CD14-positive monocyte (primary cell): ENCODE results near the gene PCID2. TPM values are rescaled to one million over a fixed set of nuclear protein-coding genes. Genes with fewer than 3 reads are reported as not detected.

Experiments
- DNase-seq, 3 donors: peaks; one replicate each; pipeline ENCODE4 v3.0.0-alpha.2; 2011 to 2022
- H2AFZ ChIP-seq: 2 replicates; pipeline ENCODE4 v1.6.0; 2012; ENCODE audit warnings: mild to moderate bottlenecking, low read depth, low read length, inconsistent platforms; ENCODE audit not compliant: insufficient read depth, poor library complexity, severe bottlenecking
- H3K27ac ChIP-seq, 2 donors: 1 replicate in 1 of 2; 2 replicates in 1 of 2; pipeline ENCODE4 v1.5.1; 2012 to 2013; ENCODE audit warnings: low read length in 2 of 2, control low read depth in 1 of 2, inconsistent platforms in 1 of 2, low read depth in 1 of 2, mild to moderate bottlenecking in 1 of 2
- H3K27me3 ChIP-seq, 2 donors: one replicate each; pipeline versions ENCODE4 v1.6.0 to v1.6.1; 2011 to 2013; ENCODE audit warnings: low read length in 2 of 2; ENCODE audit not compliant: control insufficient read depth in 2 of 2, insufficient read depth in 2 of 2
- H3K36me3 ChIP-seq, 2 donors: replicated peaks in 1 of 2; 1 replicate in 1 of 2; 2 replicates in 1 of 2; pipeline versions ENCODE4 v1.5.1 to v1.6.1; 2012 to 2013; ENCODE audit warnings: low read length in 2 of 2, control low read depth in 1 of 2, inconsistent platforms in 1 of 2, mild to moderate bottlenecking in 1 of 2; ENCODE audit not compliant: insufficient read depth in 2 of 2, control insufficient read depth in 1 of 2
- H3K4me1 ChIP-seq, 2 donors: 1 replicate in 1 of 2; 2 replicates in 1 of 2; pipeline versions ENCODE4 v1.5.1 to v1.6.1; 2012 to 2013; ENCODE audit warnings: low read length in 2 of 2, control low read depth in 1 of 2, inconsistent platforms in 1 of 2, mild to moderate bottlenecking in 1 of 2, moderate library complexity in 1 of 2; ENCODE audit not compliant: insufficient read depth in 2 of 2, control insufficient read depth in 1 of 2
- H3K4me2 ChIP-seq: replicated peaks from 2 replicates; pipeline ENCODE3; 2012; ENCODE audit warnings: low read length, moderate library complexity, mild to moderate bottlenecking; ENCODE audit not compliant: poor library complexity, severe bottlenecking; ENCODE audit errors: extremely low read depth
- H3K4me3 ChIP-seq, 3 experiments: fragments of 200-600 bp in 1 of 3; sonication (generic) in 1 of 3; replicated peaks in 1 of 3; 1 replicate in 2 of 3; 2 replicates in 1 of 3; pipeline ENCODE4 v1.5.1; 2011 to 2013; ENCODE audit warnings: low read length in 3 of 3, mild to moderate bottlenecking in 3 of 3, control low read depth in 2 of 3, low read depth in 2 of 3, inconsistent platforms in 1 of 3, moderate library complexity in 1 of 3
- H3K79me2 ChIP-seq: 2 replicates; pipeline ENCODE4 v1.6.0; 2012; ENCODE audit warnings: mild to moderate bottlenecking, control low read depth, inconsistent platforms, low read length, moderate library complexity; ENCODE audit not compliant: insufficient read depth
- H3K9ac ChIP-seq: 2 replicates; pipeline ENCODE4 v1.6.0; 2017; ENCODE audit warnings: low read length, mild to moderate bottlenecking; ENCODE audit not compliant: insufficient read depth, poor library complexity, severe bottlenecking
- H3K9me3 ChIP-seq, 2 donors: replicated peaks in 1 of 2; 1 replicate in 1 of 2; 2 replicates in 1 of 2; pipeline versions ENCODE4 v1.5.1 to v1.6.1; 2012 to 2013; ENCODE audit warnings: low read length in 2 of 2, control low read depth in 1 of 2; ENCODE audit not compliant: control insufficient read depth in 1 of 2, insufficient read depth in 1 of 2
- H4K20me1 ChIP-seq: 2 replicates; pipeline ENCODE4 v1.6.0; 2012; ENCODE audit warnings: mild to moderate bottlenecking, low read length, control low read depth, moderate library complexity; ENCODE audit not compliant: insufficient read depth
- H3K27ac Mint-ChIP-seq, 7 donors: one replicate each; pipeline ENCODE4 v1.8.0; 2020; ENCODE audit warnings: mild to moderate bottlenecking in 7 of 7, mixed read lengths in 7 of 7, moderate library complexity in 6 of 7, inconsistent platforms in 2 of 7
- H3K27me3 Mint-ChIP-seq, 3 donors: one replicate each; pipeline ENCODE4 v1.8.0; 2021 to 2022; ENCODE audit warnings: low read depth in 3 of 3, mild to moderate bottlenecking in 3 of 3, mixed read lengths in 3 of 3, moderate library complexity in 3 of 3, inconsistent platforms in 1 of 3
- H3K36me3 Mint-ChIP-seq, 2 donors: one replicate each; pipeline ENCODE4 v1.8.0; 2020; ENCODE audit warnings: mixed read lengths in 2 of 2, inconsistent platforms in 1 of 2, mild to moderate bottlenecking in 1 of 2
- H3K4me1 Mint-ChIP-seq: one replicate; pipeline ENCODE4 v1.8.0; 2020; ENCODE audit warnings: mild to moderate bottlenecking, mixed read lengths
- H3K4me3 Mint-ChIP-seq, 2 donors: one replicate each; pipeline ENCODE4 v1.8.0; 2020; ENCODE audit warnings: mild to moderate bottlenecking in 2 of 2, mixed read lengths in 2 of 2, moderate library complexity in 1 of 2
- H3K9me3 Mint-ChIP-seq, 7 donors: one replicate each; pipeline ENCODE4 v1.8.0; 2020 to 2022; ENCODE audit warnings: mixed read lengths in 7 of 7, mild to moderate bottlenecking in 6 of 7, moderate library complexity in 6 of 7, inconsistent platforms in 2 of 7
- CTCF ChIP-seq: fragments of 200-600 bp; IDR thresholded peaks from one replicate; pipeline ENCODE4 v1.8.0; 2022; ENCODE audit warnings: antibody characterized with exemption, mild to moderate bottlenecking
- WGBS: methylation state at CpG from one replicate; pipeline ENCODE4 v1.1.5; 2013; ENCODE audit warnings: missing lambda C conversion rate; ENCODE audit not compliant: insufficient coverage; 5-methylcytosine and 5-hydroxymethylcytosine counted together
- intact Hi-C, 2 donors: fragments of 100-400 bp; cut with micrococcal nuclease; formaldehyde crosslinking; loops; one replicate each; pipeline versions ENCODE4 v1.15.0 to v1.15.1; 2023
- polyA plus RNA-seq, 3 donors: library from polyadenylated mRNA; depleted of rRNA in 1 of 3; unstranded in 2 of 3; stranded (reverse) in 1 of 3; fragments of 300-500 nt in 2 of 3; fragments of >200 nt in 1 of 3; fragmentation: Illumina TruSeq in 2 of 3; gene quantifications; 1 replicate in 2 of 3; 2 replicates in 1 of 3; pipeline ENCODE4 v1.2.3, GENCODE V29; 2012 to 2021

The PCID2 gene
- polyA plus RNA-seq, 3 donors: 31.5 to 39.8 (median 34.2) TPM

- Histone ChIP-seq H3K36me3 (no peaks in the 10 kb centered on the region), H3K27me3 (peaks cover 13 to 27% of the 10 kb centered on the region in 2 donors), H3K4me2 (no peak overlapping the region), H3K4me3 (no peak overlapping the region), H3K4me1 (peaks cover 24 to 27% of the 10 kb centered on the region in 2 donors), H3K9ac (no peak overlapping the region), H3K9me3 (peaks cover 0 to 4% of the 10 kb centered on the region in 2 donors), H3K79me2 (no peaks in the 10 kb centered on the region), H2AFZ (no peak overlapping the region), H4K20me1 (no peaks in the 10 kb centered on the region), H3K27ac (no peak overlapping the region)
- no peak for DNase-seq
- no peak for TF ChIP-seq CTCF
- intact Hi-C loops: loop anchor here in 1 of 2 donors (5.0 kb wide), 1 partner anchor 147 kb away; the partner anchor contains the start of gene LAMP1
- whole genome bisulfite sequencing: 94% methylated on average over 21 of the region's 26 CpGs
- Mint-ChIP-seq H3K9me3 (peaks cover 2 to 15% (median 12%) of the 10 kb centered on the region in 7 donors), H3K4me3 (no peak overlapping the region), H3K27me3 (peaks cover 21 to 36% (median 35%) of the 10 kb centered on the region in 3 donors), H3K4me1 (peaks cover 25% of the 10 kb centered on the region), H3K27ac (no peak overlapping the region), H3K36me3 (peaks cover 6 to 7% of the 10 kb centered on the region in 2 donors)
These were observed 58.5 kb downstream of the PCID2 start for GRCh38 chr13:113149711-113150549.

DNA sequence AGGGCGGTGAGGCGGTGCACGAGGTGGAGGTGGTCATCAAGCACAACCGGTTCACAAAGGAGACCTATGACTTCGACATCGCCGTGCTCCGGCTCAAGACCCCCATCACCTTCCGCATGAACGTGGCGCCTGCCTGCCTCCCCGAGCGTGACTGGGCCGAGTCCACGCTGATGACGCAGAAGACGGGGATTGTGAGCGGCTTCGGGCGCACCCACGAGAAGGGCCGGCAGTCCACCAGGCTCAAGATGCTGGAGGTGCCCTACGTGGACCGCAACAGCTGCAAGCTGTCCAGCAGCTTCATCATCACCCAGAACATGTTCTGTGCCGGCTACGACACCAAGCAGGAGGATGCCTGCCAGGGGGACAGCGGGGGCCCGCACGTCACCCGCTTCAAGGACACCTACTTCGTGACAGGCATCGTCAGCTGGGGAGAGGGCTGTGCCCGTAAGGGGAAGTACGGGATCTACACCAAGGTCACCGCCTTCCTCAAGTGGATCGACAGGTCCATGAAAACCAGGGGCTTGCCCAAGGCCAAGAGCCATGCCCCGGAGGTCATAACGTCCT is 59.4 kb downstream of the PCID2 start:
- Histone ChIP-seq H3K9ac (no peak overlapping the region), H2AFZ (no peak overlapping the region), H3K4me3 (no peak overlapping the region), H3K4me2 (no peak overlapping the region), H3K9me3 (peaks cover 0 to 4% of the 10 kb centered on the region in 2 donors), H3K27ac (no peak overlapping the region), H3K27me3 (peaks cover 13 to 27% of the 10 kb centered on the region in 2 donors), H4K20me1 (no peaks in the 10 kb centered on the region), H3K36me3 (no peaks in the 10 kb centered on the region), H3K4me1 (peaks cover 18 to 19% of the 10 kb centered on the region in 2 donors), H3K79me2 (no peaks in the 10 kb centered on the region)
- Mint-ChIP-seq H3K36me3 (peaks cover 6 to 7% of the 10 kb centered on the region in 2 donors), H3K27ac (no peak overlapping the region), H3K27me3 (peaks cover 23 to 38% (median 32%) of the 10 kb centered on the region in 3 donors), H3K4me1 (peaks cover 18% of the 10 kb centered on the region), H3K4me3 (no peak overlapping the region), H3K9me3 (peaks cover 2 to 16% (median 12%) of the 10 kb centered on the region in 7 donors)
- no peak for DNase-seq
- no peak for TF ChIP-seq CTCF
- 99% methylated on average over 38 of the region's 38 CpGs for WGBS
- intact Hi-C loops: no loop called here
